Measurements from ENCODE around the gene ZNF282. TPM values are rescaled to one million over a fixed set of nuclear protein-coding genes. Genes with fewer than 3 reads are reported as not detected.
A peak's percentile ranks its signal among the peaks of the same experiment; 100 is the strongest.

ZNF282 gene
- total RNA-seq, 1 experiment from 2014 or later: 39.0 TPM

DNA sequence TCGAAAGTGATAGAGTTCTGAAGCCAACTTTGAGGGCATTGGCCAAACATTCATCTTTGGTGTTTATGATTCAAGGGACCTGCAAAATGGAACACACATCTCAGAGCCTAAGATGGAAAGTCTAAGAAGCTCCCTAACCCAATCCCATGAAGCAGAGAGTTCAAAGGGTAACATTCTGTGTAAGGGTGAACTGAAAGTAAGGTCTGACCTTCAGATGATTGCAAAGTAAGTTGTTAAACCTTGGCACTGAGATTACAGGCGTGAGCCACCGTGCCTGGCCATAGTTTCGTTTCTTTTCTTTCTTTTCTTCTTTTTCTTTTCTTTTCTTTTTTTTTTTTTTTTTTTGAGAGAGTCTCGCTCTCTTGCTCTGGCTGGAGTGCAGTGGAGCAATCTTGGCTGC lies 46.4 kb downstream of the ZNF282 start:
- Histone ChIP-seq H3K79me2 (ENCODE audit: insufficient read depth, low read length) (peaks cover 7% of the 10 kb centered on the region; the same call in 1 of the 2 replicates), H3K18ac (ENCODE audit: insufficient read length, low read depth, low read length) (no peak overlapping the region)

More for the DNA sequence above, 46.4 kb downstream of the ZNF282 start:
- H3T11ph ChIP-seq (ENCODE audit: low read length): no peak overlapping the region
- H3K9ac ChIP-seq (ENCODE audit: extremely low read depth, insufficient read length, low read length): no peak overlapping the region
- no peaks in the 10 kb centered on the region for H4K20me1 ChIP-seq (ENCODE audit: control insufficient read depth, insufficient read depth, insufficient read length)
- H3K14ac ChIP-seq (ENCODE audit: insufficient read depth, low read length): no peak overlapping the region
- peaks cover 4% of the 10 kb centered on the region for H3K79me1 ChIP-seq (ENCODE audit: insufficient read depth, low read depth, low read length, poor library complexity, severe bottlenecking)
- H2BK120ac ChIP-seq (ENCODE audit: low read depth, low read length, poor library complexity, severe bottlenecking): no peak overlapping the region
- no peak overlapping the region for H2BK15ac ChIP-seq (ENCODE audit: low read depth, low read length)
- H4K5ac ChIP-seq (ENCODE audit: insufficient read length, low read depth, low read length): no peak overlapping the region
- Mint-ChIP-seq H3K36me3 (ENCODE audit: insufficient read depth in 1 of 3, low read depth in 3 of 3) (peaks cover 4 to 11% (median 9%) of the 10 kb centered on the region in 3 experiments; a peak in 6 of 7 replicates), H3K27me3 (ENCODE audit: low read depth) (peaks cover 21% of the 10 kb centered on the region), H3K4me1 (peaks cover 9% of the 10 kb centered on the region in 2 experiments), H3K4me3 (peak overlapping the region in 1 of 2 experiments; percentile 98; a peak in 3 of 5 replicates), H3K27ac (no peak overlapping the region), H3K9me3 (peaks cover 7 to 9% of the 10 kb centered on the region in 2 experiments)
- H3K23me2 ChIP-seq (ENCODE audit: insufficient read length, low read depth, low read length, poor library complexity, severe bottlenecking): no peaks in the 10 kb centered on the region
- H2BK12ac ChIP-seq (ENCODE audit: insufficient read length, low read depth, low read length): no peak overlapping the region
- H3K23ac ChIP-seq (ENCODE audit: insufficient read length, low read depth, low read length): no peak overlapping the region
- H2AFZ ChIP-seq (ENCODE audit: low read length): no peak overlapping the region
- H2BK5ac ChIP-seq (ENCODE audit: insufficient read length, low read length): no peak overlapping the region
- no peak overlapping the region for H4K8ac ChIP-seq (replicated peaks; ENCODE audit: insufficient read length, low read depth, low read length)
- no peak for DNase-seq
- H3K27me3 ChIP-seq (ENCODE audit: insufficient read depth, low read length): no peaks in the 10 kb centered on the region
- no peak overlapping the region for H3K27ac ChIP-seq (ENCODE audit: insufficient read length, low read depth, low read length)
- no peak overlapping the region for H2BK20ac ChIP-seq (ENCODE audit: low read depth, low read length, poor library complexity, severe bottlenecking)
- WGBS (ENCODE audit: extremely low coverage, insufficient read length, low lambda C conversion rate): no CpG with 5 or more reads among the region's 5 CpGs
- H3K4me2 ChIP-seq (ENCODE audit: insufficient read depth, insufficient read length, low read length): no peak overlapping the region
- H3K9me3 ChIP-seq (ENCODE audit: control insufficient read depth, low read depth, low read length): no peaks in the 10 kb centered on the region
- H3K4ac ChIP-seq (ENCODE audit: low read depth, low read length): no peak overlapping the region
- no peak overlapping the region for H3K56ac ChIP-seq (ENCODE audit: insufficient read length, low read depth, low read length)
- no peak overlapping the region for H4K91ac ChIP-seq (ENCODE audit: insufficient read length, low read depth, low read length)
- H3K4me1 ChIP-seq (ENCODE audit: insufficient read depth, low read length): peaks cover 2% of the 10 kb centered on the region; the same call in 1 of the 2 replicates
- TF ChIP-seq, protein P1, sequence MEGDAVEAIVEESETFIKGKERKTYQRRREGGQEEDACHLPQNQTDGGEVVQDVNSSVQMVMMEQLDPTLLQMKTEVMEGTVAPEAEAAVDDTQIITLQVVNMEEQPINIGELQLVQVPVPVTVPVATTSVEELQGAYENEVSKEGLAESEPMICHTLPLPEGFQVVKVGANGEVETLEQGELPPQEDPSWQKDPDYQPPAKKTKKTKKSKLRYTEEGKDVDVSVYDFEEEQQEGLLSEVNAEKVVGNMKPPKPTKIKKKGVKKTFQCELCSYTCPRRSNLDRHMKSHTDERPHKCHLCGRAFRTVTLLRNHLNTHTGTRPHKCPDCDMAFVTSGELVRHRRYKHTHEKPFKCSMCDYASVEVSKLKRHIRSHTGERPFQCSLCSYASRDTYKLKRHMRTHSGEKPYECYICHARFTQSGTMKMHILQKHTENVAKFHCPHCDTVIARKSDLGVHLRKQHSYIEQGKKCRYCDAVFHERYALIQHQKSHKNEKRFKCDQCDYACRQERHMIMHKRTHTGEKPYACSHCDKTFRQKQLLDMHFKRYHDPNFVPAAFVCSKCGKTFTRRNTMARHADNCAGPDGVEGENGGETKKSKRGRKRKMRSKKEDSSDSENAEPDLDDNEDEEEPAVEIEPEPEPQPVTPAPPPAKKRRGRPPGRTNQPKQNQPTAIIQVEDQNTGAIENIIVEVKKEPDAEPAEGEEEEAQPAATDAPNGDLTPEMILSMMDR (conservative IDR thresholded peaks at IDR 0.05): no peak
- H2AK5ac ChIP-seq (ENCODE audit: insufficient read length, low read length): no peak overlapping the region

All from H9 (cell line).